MV-4-11 (cell line): ENCODE results near the gene KMT5B.
A peak's percentile ranks its signal among the peaks of the same experiment; 100 is the strongest.

Experiments
- DNase-seq: peaks from one replicate; lab custom pipeline; 2025; lab: John Stamatoyannopoulos, UW

The KMT5B gene

GRCh38 chr11:68142441-68143309 lies 70.4 kb downstream of the KMT5B start:
- no peak for DNase-seq

- peak; percentile 93 for DNase-seq
These were observed 71.1 kb downstream of the KMT5B start for GRCh38 chr11:68142028-68142412.

GRCh38 chr11:68141246-68142027 lies 71.7 kb downstream of the KMT5B start:
- no peak for DNase-seq

- no peak for DNase-seq
These were observed 72.4 kb downstream of the KMT5B start for GRCh38 chr11:68140496-68141245.

GRCh38 chr11:68138237-68138636 lies 74.9 kb downstream of the KMT5B start:
- DNase-seq: no peak

- no peak for DNase-seq
These were observed 75.3 kb downstream of the KMT5B start for GRCh38 chr11:68137833-68138232.

- peak; percentile 36 for DNase-seq
These were observed 76.2 kb downstream of the KMT5B start for GRCh38 chr11:68136866-68137265.

GRCh38 chr11:68135161-68135560 lies 77.9 kb downstream of the KMT5B start:
- DNase-seq: no peak

- DNase-seq: no peak
These were observed 79.3 kb downstream of the KMT5B start for GRCh38 chr11:68133761-68134160.

- no peak for DNase-seq
These were observed 83.0 kb downstream of the KMT5B start for GRCh38 chr11:68130121-68130520.

GRCh38 chr11:68128682-68129327 lies 84.3 kb downstream of the KMT5B start:
- no peak for DNase-seq

GRCh38 chr11:68127714-68128681 lies 85.1 kb downstream of the KMT5B start:
- DNase-seq: no peak

GRCh38 chr11:68125164-68125563 lies 87.9 kb downstream of the KMT5B start:
- DNase-seq: no peak

GRCh38 chr11:68122936-68123539 lies 90.1 kb downstream of the KMT5B start:
- DNase-seq: no peak

- DNase-seq: peak; percentile 83
These were observed 91.8 kb downstream of the KMT5B start, which contains the start of gene CHKA for GRCh38 chr11:68121067-68121899. Gene CHKA, minus strand, starts transcription at chr11:68121388. Its CDS starts 211 bp downstream, at chr11:68121177.

GRCh38 chr11:68120273-68121066 lies 92.6 kb downstream of the KMT5B start:
- peak; percentile 25 for DNase-seq

- DNase-seq: peak; percentile 99
These were observed 94.2 kb downstream of the KMT5B start for GRCh38 chr11:68118706-68119448.
